Kidney (tissue), 14 donors: ENCODE data around the gene SPINK6. TPM values are rescaled to one million over a fixed set of nuclear protein-coding genes. Genes with fewer than 3 reads are reported as not detected.

ENCODE experiments used
- DNase-seq, 5 donors: peaks; one replicate each; pipeline ENCODE4 v3.0.0-alpha.2; 2013 to 2020
- FAIRE-seq: peaks from 2 replicates; lab custom pipeline; 2012; peaks lifted over from hg19 to GRCh38; lab: Jason Lieb, UNC
- H3K27ac ChIP-seq, 2 donors: one replicate each; pipeline ENCODE4 v1.7.0; 2013; ENCODE audit warnings: low read depth in 2 of 2, low read length in 2 of 2, inconsistent platforms in 1 of 2
- H3K27me3 ChIP-seq: one replicate; pipeline ENCODE4 v1.7.1; 2013; ENCODE audit warnings: low read length, inconsistent platforms; ENCODE audit not compliant: control insufficient read depth, insufficient read depth
- H3K36me3 ChIP-seq, 3 donors: one replicate each; pipeline versions ENCODE4 v1.7.0 to v1.7.1; 2013; ENCODE audit warnings: low read length in 3 of 3, control low read depth in 1 of 3, inconsistent platforms in 1 of 3; ENCODE audit not compliant: insufficient read depth in 3 of 3, control insufficient read depth in 2 of 3
- H3K4me1 ChIP-seq, 3 donors: one replicate each; pipeline versions ENCODE4 v1.7.0 to v1.7.1; 2013; ENCODE audit warnings: low read length in 3 of 3, inconsistent platforms in 1 of 3, low read depth in 1 of 3; ENCODE audit not compliant: control insufficient read depth in 2 of 3, insufficient read depth in 2 of 3
- H3K4me3 ChIP-seq, 3 donors: one replicate each; pipeline versions ENCODE4 v1.7.0 to v1.8.1; 2013; ENCODE audit warnings: low read length in 3 of 3, control low read depth in 1 of 3, inconsistent platforms in 1 of 3
- H3K9ac ChIP-seq, 3 donors: one replicate each; pipeline versions ENCODE4 v1.7.0 to v1.7.1; 2013; ENCODE audit warnings: low read length in 3 of 3, control low read depth in 1 of 3, inconsistent platforms in 1 of 3
- H3K9me3 ChIP-seq, 3 donors: one replicate each; pipeline versions ENCODE4 v1.7.0 to v1.7.1; 2013; ENCODE audit warnings: low read length in 3 of 3, control low read depth in 1 of 3, inconsistent platforms in 1 of 3; ENCODE audit not compliant: control insufficient read depth in 2 of 3, insufficient read depth in 1 of 3
- intact Hi-C: fragments of 100-400 bp; cut with DNase I; formaldehyde crosslinking; loops from one replicate; pipeline ENCODE4 v1.11.1; 2022
- polyA plus RNA-seq: library from polyadenylated mRNA; stranded (reverse); fragments of 350-450 nt; fragmentation: Illumina TruSeq; extraction: RNeasy Lipid Tissue Mini Kit (QIAGEN cat#74804); gene quantifications from one replicate; pipeline ENCODE4 v1.2.3, GENCODE V29; 2014; ENCODE audit warnings: low read depth, low replicate concordance; ENCODE audit not compliant: insufficient read depth
- total RNA-seq: library from RNA; stranded (reverse); fragmentation: NEBNext Ultra II Directional; extraction: Animal tissue kit (Norgen Biotek cat#: 25700); gene quantifications from one replicate; pipeline ENCODE4 v1.2.1, GENCODE V29; 2021
- TF ChIP-seq, protein P1 (sequence below): IDR thresholded peaks from 3 replicates; pipeline ENCODE4 v1.5.1; 2012; ENCODE audit warnings: mild to moderate bottlenecking, moderate library complexity, borderline replicate concordance; ENCODE audit not compliant: insufficient read depth; ENCODE audit errors: extremely low read depth
- donor health status: control.
- donor health status: control.
- donor health status: control.
- donor health status: control.
- donor health status: control.
- donor health status: DM: yes; HTN: yes; CAD: no.
- donor health status: Normal renal cell carcinoma (clear cell type).

SPINK6 gene
- total and polyA plus RNA-seq, 2 donors from 2014 or later: not detected

DNA sequence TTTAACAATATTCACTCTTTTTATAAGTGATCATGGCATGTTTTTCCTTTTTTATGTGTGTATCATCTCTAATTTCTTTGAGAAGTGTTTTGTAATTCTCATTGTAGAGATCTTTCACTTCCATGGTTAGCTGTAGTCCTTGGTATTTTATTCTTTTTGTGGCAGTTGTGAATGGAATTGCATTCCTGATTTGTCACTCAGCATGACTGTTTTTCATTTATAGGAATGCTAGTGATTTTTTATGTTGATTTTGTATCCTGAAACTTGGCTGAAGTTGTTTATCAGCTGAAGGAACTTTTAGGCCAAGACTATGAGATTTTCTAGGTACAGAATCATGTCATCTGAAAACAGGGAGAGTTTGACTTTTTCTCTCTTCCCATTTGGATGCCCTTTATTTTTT, 52.6 kb downstream of the SPINK6 start:
- Histone ChIP-seq H3K4me3 (no peak overlapping the region), H3K36me3 (no peaks in the 10 kb centered on the region), H3K27ac (no peak overlapping the region), H3K27me3 (no peaks in the 10 kb centered on the region), H3K9ac (no peak overlapping the region), H3K4me1 (no peaks in the 10 kb centered on the region), H3K9me3 (peaks cover 0 to 19% (median 2%) of the 10 kb centered on the region in 3 donors)
- no peak for DNase-seq
- FAIRE-seq: no peak
- intact Hi-C loops: no loop called here
- TF ChIP-seq, protein P1, sequence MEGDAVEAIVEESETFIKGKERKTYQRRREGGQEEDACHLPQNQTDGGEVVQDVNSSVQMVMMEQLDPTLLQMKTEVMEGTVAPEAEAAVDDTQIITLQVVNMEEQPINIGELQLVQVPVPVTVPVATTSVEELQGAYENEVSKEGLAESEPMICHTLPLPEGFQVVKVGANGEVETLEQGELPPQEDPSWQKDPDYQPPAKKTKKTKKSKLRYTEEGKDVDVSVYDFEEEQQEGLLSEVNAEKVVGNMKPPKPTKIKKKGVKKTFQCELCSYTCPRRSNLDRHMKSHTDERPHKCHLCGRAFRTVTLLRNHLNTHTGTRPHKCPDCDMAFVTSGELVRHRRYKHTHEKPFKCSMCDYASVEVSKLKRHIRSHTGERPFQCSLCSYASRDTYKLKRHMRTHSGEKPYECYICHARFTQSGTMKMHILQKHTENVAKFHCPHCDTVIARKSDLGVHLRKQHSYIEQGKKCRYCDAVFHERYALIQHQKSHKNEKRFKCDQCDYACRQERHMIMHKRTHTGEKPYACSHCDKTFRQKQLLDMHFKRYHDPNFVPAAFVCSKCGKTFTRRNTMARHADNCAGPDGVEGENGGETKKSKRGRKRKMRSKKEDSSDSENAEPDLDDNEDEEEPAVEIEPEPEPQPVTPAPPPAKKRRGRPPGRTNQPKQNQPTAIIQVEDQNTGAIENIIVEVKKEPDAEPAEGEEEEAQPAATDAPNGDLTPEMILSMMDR: no peak

DNA sequence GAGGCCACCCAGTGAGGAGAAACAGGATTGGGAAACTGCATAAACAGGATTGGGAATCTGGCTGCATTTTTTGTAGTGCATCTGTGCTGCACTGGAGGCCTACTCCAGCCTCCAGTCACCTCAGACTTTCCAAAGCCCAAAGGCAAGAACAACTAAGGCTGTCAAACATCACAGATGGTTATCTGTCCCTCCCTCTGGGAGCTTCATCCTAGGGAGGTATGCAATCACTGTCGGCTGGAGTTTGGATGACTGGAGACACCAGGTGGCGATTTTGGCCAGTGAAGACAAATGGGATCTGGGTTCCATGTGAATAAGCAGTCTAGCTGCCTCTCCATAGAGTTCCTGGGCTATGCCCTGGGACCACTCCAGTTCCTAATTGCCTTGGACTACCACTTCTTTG, 56.4 kb downstream of the SPINK6 start:
- Histone ChIP-seq H3K27me3 (no peaks in the 10 kb centered on the region), H3K9ac (no peak overlapping the region), H3K4me1 (no peaks in the 10 kb centered on the region), H3K27ac (no peak overlapping the region), H3K4me3 (no peak overlapping the region), H3K9me3 (peaks cover 0 to 19% (median 2%) of the 10 kb centered on the region in 3 donors), H3K36me3 (no peaks in the 10 kb centered on the region)
- DNase-seq: no peak
- no peak for FAIRE-seq
- intact Hi-C loops: no loop called here
- TF ChIP-seq, protein P1: no peak

DNA sequence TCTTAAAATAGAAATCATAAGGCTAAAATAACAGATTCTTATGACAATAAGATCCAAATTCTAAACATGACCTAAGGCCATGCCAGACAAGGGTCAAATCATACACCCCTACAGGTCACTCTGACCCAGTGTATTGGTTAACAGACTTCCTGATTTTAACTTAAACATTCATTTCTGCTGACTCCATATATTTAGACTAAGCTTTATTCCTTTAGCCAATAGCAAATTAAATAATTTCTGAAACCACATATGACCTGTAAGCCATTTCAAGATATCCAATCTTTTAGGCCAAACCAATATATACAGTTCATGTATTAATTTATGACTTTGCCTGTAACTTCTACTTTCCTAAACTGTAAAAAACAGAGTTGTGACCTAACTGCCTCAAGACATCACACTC, 58.4 kb downstream of the SPINK6 start:
- TF ChIP-seq, protein P1: no peak
- H3K36me3 ChIP-seq: no peaks in the 10 kb centered on the region
- H3K27ac ChIP-seq: no peak overlapping the region
- H3K4me1 ChIP-seq: no peaks in the 10 kb centered on the region
- H3K9ac ChIP-seq: no peak overlapping the region
- H3K9me3 ChIP-seq: peaks cover 0 to 7% (median 0%) of the 10 kb centered on the region in 3 donors
- H3K4me3 ChIP-seq: no peak overlapping the region
- intact Hi-C loops: no loop called here
- DNase-seq (no peak), FAIRE-seq (no peak)
- H3K27me3 ChIP-seq: no peaks in the 10 kb centered on the region

Other genes with a start within 250 kb of the SPINK6 start
- 0.91 TPM for gene SPINK5, start 139.1 kb upstream of the SPINK6 start, total RNA-seq
- 0.32 TPM for gene SPINK5, start 139.1 kb upstream of the SPINK6 start, polyA plus RNA-seq
- gene SPINK14, start 34.5 kb upstream of the SPINK6 start, total RNA-seq: not detected
- not detected for gene SPINK14, start 34.5 kb upstream of the SPINK6 start, polyA plus RNA-seq
- gene MARCOL, start 35.5 kb downstream of the SPINK6 start, total RNA-seq: not detected
- gene MARCOL, start 35.5 kb downstream of the SPINK6 start, polyA plus RNA-seq: not detected
- 1.6 TPM for gene SPINK13, start 65.8 kb downstream of the SPINK6 start, total RNA-seq
- 0.43 TPM for gene SPINK13, start 65.8 kb downstream of the SPINK6 start, polyA plus RNA-seq
- not detected for gene SPINK7, start 109.4 kb downstream of the SPINK6 start, total RNA-seq
- gene SPINK7, start 109.4 kb downstream of the SPINK6 start, polyA plus RNA-seq: 1.8 TPM
- gene SPINK9, start 132.5 kb downstream of the SPINK6 start, total RNA-seq: not detected
- gene SPINK9, start 132.5 kb downstream of the SPINK6 start, polyA plus RNA-seq: not detected
- 45.9 TPM for gene FBXO38, start 180.9 kb downstream of the SPINK6 start, total RNA-seq
- gene FBXO38, start 180.9 kb downstream of the SPINK6 start, polyA plus RNA-seq: 9.6 TPM